HEK293T (cell line): ENCODE data around the gene ZFP30.

Source experiments
- FOXK2 ChIP-seq: fragments of 450-650 bp; IDR thresholded peaks from 2 replicates; pipeline ENCODE4 v1.6.1; 2016; ENCODE audit warnings: mild to moderate bottlenecking
- TARDBP ChIP-seq: fragments of 450-650 bp; IDR thresholded peaks from 2 replicates; pipeline ENCODE4 v1.6.1; 2016
- ZNF384 ChIP-seq: fragments of 450-650 bp; IDR thresholded peaks from 2 replicates; pipeline ENCODE4 v1.6.1; 2016

GRCh38 chr19:37594304-37594981, 60.8 kb downstream of the ZFP30 start, which contains the start of the genes ZNF540 and ZNF571:
- TF ChIP-seq ZNF384 (no peak), TARDBP (no peak), FOXK2 (no peak)
